OCI-LY1 (cell line): Measurements from ENCODE around the gene ITGB8.

Experiments used
- EZH2 ChIP-seq: fragments of 200-600 bp; sonication (generic), shearing (Covaris generic); IDR thresholded peaks from 2 replicates; pipeline ENCODE4 v1.8.0; 2017; ENCODE audit warnings: borderline replicate concordance, mixed run types, mild to moderate bottlenecking, antibody characterized with exemption, low read length, moderate library complexity, mixed read lengths
- TF ChIP-seq, protein P1 (sequence below): fragments of 200-600 bp; sonication (generic), shearing (Covaris generic); IDR thresholded peaks from 2 replicates; pipeline ENCODE4 v1.5.1; 2017; ENCODE audit warnings: mild to moderate bottlenecking, antibody characterized with exemption, low read length, moderate library complexity, mixed read lengths

GRCh38 chr7:20441991-20442441 lies 111.3 kb downstream of the ITGB8 start:
- TF ChIP-seq, protein P1, sequence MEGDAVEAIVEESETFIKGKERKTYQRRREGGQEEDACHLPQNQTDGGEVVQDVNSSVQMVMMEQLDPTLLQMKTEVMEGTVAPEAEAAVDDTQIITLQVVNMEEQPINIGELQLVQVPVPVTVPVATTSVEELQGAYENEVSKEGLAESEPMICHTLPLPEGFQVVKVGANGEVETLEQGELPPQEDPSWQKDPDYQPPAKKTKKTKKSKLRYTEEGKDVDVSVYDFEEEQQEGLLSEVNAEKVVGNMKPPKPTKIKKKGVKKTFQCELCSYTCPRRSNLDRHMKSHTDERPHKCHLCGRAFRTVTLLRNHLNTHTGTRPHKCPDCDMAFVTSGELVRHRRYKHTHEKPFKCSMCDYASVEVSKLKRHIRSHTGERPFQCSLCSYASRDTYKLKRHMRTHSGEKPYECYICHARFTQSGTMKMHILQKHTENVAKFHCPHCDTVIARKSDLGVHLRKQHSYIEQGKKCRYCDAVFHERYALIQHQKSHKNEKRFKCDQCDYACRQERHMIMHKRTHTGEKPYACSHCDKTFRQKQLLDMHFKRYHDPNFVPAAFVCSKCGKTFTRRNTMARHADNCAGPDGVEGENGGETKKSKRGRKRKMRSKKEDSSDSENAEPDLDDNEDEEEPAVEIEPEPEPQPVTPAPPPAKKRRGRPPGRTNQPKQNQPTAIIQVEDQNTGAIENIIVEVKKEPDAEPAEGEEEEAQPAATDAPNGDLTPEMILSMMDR, result no peak
- no peak for TF ChIP-seq EZH2
